Measurements from ENCODE around the gene URM1.
"Not testable (repeated sequence)": the region's sequence is repeated elsewhere in the genome, so short reads cannot be mapped to it uniquely, and the experiment has no call there.

Gene URM1

GRCh38 chr9:128411364-128412119 lies 40.4 kb downstream of the URM1 start:
- no peak for DNase-seq

GRCh38 chr9:128412120-128412790 lies 41.1 kb downstream of the URM1 start:
- peak; percentile 35 for DNase-seq

- DNase-seq: not testable (repeated sequence)
Observed at GRCh38 chr9:128413728-128414127, 42.6 kb downstream of the URM1 start.

- no peak for DNase-seq
Observed at GRCh38 chr9:128414461-128414860, 43.3 kb downstream of the URM1 start.

- no peak for DNase-seq
Observed at GRCh38 chr9:128415281-128415680, 44.1 kb downstream of the URM1 start.

GRCh38 chr9:128416014-128416413 lies 44.8 kb downstream of the URM1 start:
- DNase-seq: no peak

- no peak for DNase-seq
Observed at GRCh38 chr9:128416432-128417019, 45.4 kb downstream of the URM1 start.

- peak; percentile 40 for DNase-seq
Observed at GRCh38 chr9:128419061-128419925, 48.1 kb downstream of the URM1 start.

- DNase-seq: peak; percentile 63
Observed at GRCh38 chr9:128420060-128420650, 49.0 kb downstream of the URM1 start.

GRCh38 chr9:128420651-128421481 lies 49.7 kb downstream of the URM1 start, which contains the start of gene CERCAM:
Gene CERCAM (plus strand): TSS chr9:128420857. CDS start chr9:128420878, 21 bp downstream.
- DNase-seq: peak; percentile 48

GRCh38 chr9:128421482-128421996 lies 50.4 kb downstream of the URM1 start:
- DNase-seq: peak; percentile 20

- DNase-seq: not testable (repeated sequence)
Observed at GRCh38 chr9:128422022-128422782, 51.0 kb downstream of the URM1 start.

GRCh38 chr9:128422783-128423150 lies 51.6 kb downstream of the URM1 start:
- DNase-seq: no peak

- DNase-seq: not testable (repeated sequence)
Observed at GRCh38 chr9:128423356-128423755, 52.2 kb downstream of the URM1 start.

GRCh38 chr9:128424268-128424780 lies 53.1 kb downstream of the URM1 start:
- no peak for DNase-seq

GRCh38 chr9:128428644-128429512 lies 57.7 kb downstream of the URM1 start:
- peak; percentile 22 for DNase-seq

- DNase-seq: no peak
Observed at GRCh38 chr9:128429513-128430086, 58.4 kb downstream of the URM1 start.

- DNase-seq: no peak
Observed at GRCh38 chr9:128431207-128431606, 60.0 kb downstream of the URM1 start.

- DNase-seq: no peak
Observed at GRCh38 chr9:128434340-128434739, 63.2 kb downstream of the URM1 start.

Measured in fibroblast of skin of abdomen (primary cell).